CD14-positive monocyte (primary cell): ENCODE measurements around the gene UTP11. TPM values are rescaled to one million over a fixed set of nuclear protein-coding genes. Genes with fewer than 3 reads are reported as not detected.

Experiments
- DNase-seq, 3 donors: peaks; one replicate each; pipeline ENCODE4 v3.0.0-alpha.2; 2011 to 2022
- H2AFZ ChIP-seq: 2 replicates; pipeline ENCODE4 v1.6.0; 2012; ENCODE audit warnings: mild to moderate bottlenecking, low read depth, low read length, inconsistent platforms; ENCODE audit not compliant: insufficient read depth, poor library complexity, severe bottlenecking
- H3K27ac ChIP-seq, 2 donors: 1 replicate in 1 of 2; 2 replicates in 1 of 2; pipeline ENCODE4 v1.5.1; 2012 to 2013; ENCODE audit warnings: low read length in 2 of 2, control low read depth in 1 of 2, inconsistent platforms in 1 of 2, low read depth in 1 of 2, mild to moderate bottlenecking in 1 of 2
- H3K27me3 ChIP-seq, 2 donors: one replicate each; pipeline versions ENCODE4 v1.6.0 to v1.6.1; 2011 to 2013; ENCODE audit warnings: low read length in 2 of 2; ENCODE audit not compliant: control insufficient read depth in 2 of 2, insufficient read depth in 2 of 2
- H3K36me3 ChIP-seq, 2 donors: replicated peaks in 1 of 2; 1 replicate in 1 of 2; 2 replicates in 1 of 2; pipeline versions ENCODE4 v1.5.1 to v1.6.1; 2012 to 2013; ENCODE audit warnings: low read length in 2 of 2, control low read depth in 1 of 2, inconsistent platforms in 1 of 2, mild to moderate bottlenecking in 1 of 2; ENCODE audit not compliant: insufficient read depth in 2 of 2, control insufficient read depth in 1 of 2
- H3K4me1 ChIP-seq, 2 donors: 1 replicate in 1 of 2; 2 replicates in 1 of 2; pipeline versions ENCODE4 v1.5.1 to v1.6.1; 2012 to 2013; ENCODE audit warnings: low read length in 2 of 2, control low read depth in 1 of 2, inconsistent platforms in 1 of 2, mild to moderate bottlenecking in 1 of 2, moderate library complexity in 1 of 2; ENCODE audit not compliant: insufficient read depth in 2 of 2, control insufficient read depth in 1 of 2
- H3K4me2 ChIP-seq: replicated peaks from 2 replicates; pipeline ENCODE3; 2012; ENCODE audit warnings: low read length, moderate library complexity, mild to moderate bottlenecking; ENCODE audit not compliant: poor library complexity, severe bottlenecking; ENCODE audit errors: extremely low read depth
- H3K4me3 ChIP-seq, 3 experiments: fragments of 200-600 bp in 1 of 3; sonication (generic) in 1 of 3; replicated peaks in 1 of 3; 1 replicate in 2 of 3; 2 replicates in 1 of 3; pipeline ENCODE4 v1.5.1; 2011 to 2013; ENCODE audit warnings: low read length in 3 of 3, mild to moderate bottlenecking in 3 of 3, control low read depth in 2 of 3, low read depth in 2 of 3, inconsistent platforms in 1 of 3, moderate library complexity in 1 of 3
- H3K79me2 ChIP-seq: 2 replicates; pipeline ENCODE4 v1.6.0; 2012; ENCODE audit warnings: mild to moderate bottlenecking, control low read depth, inconsistent platforms, low read length, moderate library complexity; ENCODE audit not compliant: insufficient read depth
- H3K9ac ChIP-seq: 2 replicates; pipeline ENCODE4 v1.6.0; 2017; ENCODE audit warnings: low read length, mild to moderate bottlenecking; ENCODE audit not compliant: insufficient read depth, poor library complexity, severe bottlenecking
- H3K9me3 ChIP-seq, 2 donors: replicated peaks in 1 of 2; 1 replicate in 1 of 2; 2 replicates in 1 of 2; pipeline versions ENCODE4 v1.5.1 to v1.6.1; 2012 to 2013; ENCODE audit warnings: low read length in 2 of 2, control low read depth in 1 of 2; ENCODE audit not compliant: control insufficient read depth in 1 of 2, insufficient read depth in 1 of 2
- H4K20me1 ChIP-seq: 2 replicates; pipeline ENCODE4 v1.6.0; 2012; ENCODE audit warnings: mild to moderate bottlenecking, low read length, control low read depth, moderate library complexity; ENCODE audit not compliant: insufficient read depth
- H3K27ac Mint-ChIP-seq, 7 donors: one replicate each; pipeline ENCODE4 v1.8.0; 2020; ENCODE audit warnings: mild to moderate bottlenecking in 7 of 7, mixed read lengths in 7 of 7, moderate library complexity in 6 of 7, inconsistent platforms in 2 of 7
- H3K27me3 Mint-ChIP-seq, 3 donors: one replicate each; pipeline ENCODE4 v1.8.0; 2021 to 2022; ENCODE audit warnings: low read depth in 3 of 3, mild to moderate bottlenecking in 3 of 3, mixed read lengths in 3 of 3, moderate library complexity in 3 of 3, inconsistent platforms in 1 of 3
- H3K36me3 Mint-ChIP-seq, 2 donors: one replicate each; pipeline ENCODE4 v1.8.0; 2020; ENCODE audit warnings: mixed read lengths in 2 of 2, inconsistent platforms in 1 of 2, mild to moderate bottlenecking in 1 of 2
- H3K4me1 Mint-ChIP-seq: one replicate; pipeline ENCODE4 v1.8.0; 2020; ENCODE audit warnings: mild to moderate bottlenecking, mixed read lengths
- H3K4me3 Mint-ChIP-seq, 2 donors: one replicate each; pipeline ENCODE4 v1.8.0; 2020; ENCODE audit warnings: mild to moderate bottlenecking in 2 of 2, mixed read lengths in 2 of 2, moderate library complexity in 1 of 2
- H3K9me3 Mint-ChIP-seq, 7 donors: one replicate each; pipeline ENCODE4 v1.8.0; 2020 to 2022; ENCODE audit warnings: mixed read lengths in 7 of 7, mild to moderate bottlenecking in 6 of 7, moderate library complexity in 6 of 7, inconsistent platforms in 2 of 7
- CTCF ChIP-seq: fragments of 200-600 bp; IDR thresholded peaks from one replicate; pipeline ENCODE4 v1.8.0; 2022; ENCODE audit warnings: antibody characterized with exemption, mild to moderate bottlenecking
- WGBS: methylation state at CpG from one replicate; pipeline ENCODE4 v1.1.5; 2013; ENCODE audit warnings: missing lambda C conversion rate; ENCODE audit not compliant: insufficient coverage; 5-methylcytosine and 5-hydroxymethylcytosine counted together
- intact Hi-C, 2 donors: fragments of 100-400 bp; cut with micrococcal nuclease; formaldehyde crosslinking; loops; one replicate each; pipeline versions ENCODE4 v1.15.0 to v1.15.1; 2023
- polyA plus RNA-seq, 3 donors: library from polyadenylated mRNA; depleted of rRNA in 1 of 3; unstranded in 2 of 3; stranded (reverse) in 1 of 3; fragments of 300-500 nt in 2 of 3; fragments of >200 nt in 1 of 3; fragmentation: Illumina TruSeq in 2 of 3; gene quantifications; 1 replicate in 2 of 3; 2 replicates in 1 of 3; pipeline ENCODE4 v1.2.3, GENCODE V29; 2012 to 2021

UTP11 gene
- polyA plus RNA-seq, 3 donors = 10.9 to 26.0 (median 20.5) TPM

- Histone ChIP-seq H3K4me3 (no peak overlapping the region), H3K4me2 (no peak overlapping the region), H3K9me3 (no peaks in the 10 kb centered on the region), H3K79me2 (no peaks in the 10 kb centered on the region), H3K4me1 (no peaks in the 10 kb centered on the region), H4K20me1 (no peaks in the 10 kb centered on the region), H3K27me3 (peaks cover 0 to 3% of the 10 kb centered on the region in 2 donors), H3K9ac (no peak overlapping the region), H2AFZ (no peak overlapping the region), H3K36me3 (no peaks in the 10 kb centered on the region), H3K27ac (no peak overlapping the region)
- TF ChIP-seq CTCF = no peak
- Mint-ChIP-seq H3K27me3 (peaks cover 5 to 19% (median 19%) of the 10 kb centered on the region in 3 donors), H3K36me3 (no peaks in the 10 kb centered on the region), H3K27ac (no peak overlapping the region), H3K4me1 (no peaks in the 10 kb centered on the region), H3K9me3 (peaks cover 0 to 2% (median 0%) of the 10 kb centered on the region in 7 donors), H3K4me3 (no peak overlapping the region)
- intact Hi-C loops = no loop called here
- no peak for DNase-seq
- 79% methylated on average over 3 of the region's 11 CpGs for WGBS
Observed at GRCh38 chr1:38064197-38064903, 51.8 kb downstream of the UTP11 start.

- Histone ChIP-seq H3K4me1 (no peaks in the 10 kb centered on the region), H3K9ac (no peak overlapping the region), H3K27me3 (peaks cover 0 to 3% of the 10 kb centered on the region in 2 donors), H3K4me3 (no peak overlapping the region), H3K36me3 (no peaks in the 10 kb centered on the region), H3K79me2 (no peaks in the 10 kb centered on the region), H2AFZ (no peak overlapping the region), H4K20me1 (no peaks in the 10 kb centered on the region), H3K9me3 (no peaks in the 10 kb centered on the region), H3K27ac (no peak overlapping the region), H3K4me2 (no peak overlapping the region)
- Mint-ChIP-seq H3K4me3 (no peak overlapping the region), H3K27ac (no peak overlapping the region), H3K36me3 (no peaks in the 10 kb centered on the region), H3K4me1 (no peaks in the 10 kb centered on the region), H3K27me3 (peaks cover 3 to 18% (median 12%) of the 10 kb centered on the region in 3 donors), H3K9me3 (peaks cover 0 to 2% (median 0%) of the 10 kb centered on the region in 7 donors)
- TF ChIP-seq CTCF = no peak
- 70% methylated on average over 6 of the region's 14 CpGs for WGBS
- intact Hi-C loops = no loop called here
- no peak for DNase-seq
Observed at GRCh38 chr1:38068220-38068979, 55.9 kb downstream of the UTP11 start.
